ENCODE results near the gene PPM1F.
"Not testable (repeated sequence)": the region's sequence is repeated elsewhere in the genome, so short reads cannot be mapped to it uniquely, and the experiment has no call there.

The PPM1F gene

DNA sequence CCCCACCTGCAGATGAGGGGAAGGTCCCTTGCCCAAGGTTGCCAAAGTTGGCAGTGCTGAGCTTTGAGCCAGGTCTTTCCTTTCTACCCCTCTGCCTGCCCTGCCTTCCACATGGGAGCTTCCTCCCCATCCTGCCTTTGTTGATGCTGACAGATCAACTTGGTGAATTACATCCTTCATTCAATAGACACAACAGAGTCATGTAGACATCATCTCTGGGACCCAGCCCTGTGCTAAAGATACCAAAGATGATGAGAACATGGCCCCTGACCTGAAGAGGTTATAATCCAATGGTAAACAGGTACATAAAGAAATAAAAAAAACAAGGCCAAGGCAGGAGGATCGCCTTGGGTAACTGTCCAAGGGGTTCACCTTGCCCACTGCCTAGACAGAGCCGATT, 42.8 kb downstream of the PPM1F start:
- Histone ChIP-seq H3K9me3 (ENCODE audit: severe bottlenecking) (no peaks in the 10 kb centered on the region), H3K27me3 (ENCODE audit: insufficient read depth, low read depth, severe bottlenecking) (no peaks in the 10 kb centered on the region), H3K4me3 (ENCODE audit: low read depth, low read length) (no peak overlapping the region), H3K27ac (no peak overlapping the region), H3K36me3 (no peaks in the 10 kb centered on the region)
- no peak for DNase-seq
- TF ChIP-seq CTCF (IDR thresholded peaks at IDR 0.05; ENCODE audit: low read depth, low read length), result no peak

DNA sequence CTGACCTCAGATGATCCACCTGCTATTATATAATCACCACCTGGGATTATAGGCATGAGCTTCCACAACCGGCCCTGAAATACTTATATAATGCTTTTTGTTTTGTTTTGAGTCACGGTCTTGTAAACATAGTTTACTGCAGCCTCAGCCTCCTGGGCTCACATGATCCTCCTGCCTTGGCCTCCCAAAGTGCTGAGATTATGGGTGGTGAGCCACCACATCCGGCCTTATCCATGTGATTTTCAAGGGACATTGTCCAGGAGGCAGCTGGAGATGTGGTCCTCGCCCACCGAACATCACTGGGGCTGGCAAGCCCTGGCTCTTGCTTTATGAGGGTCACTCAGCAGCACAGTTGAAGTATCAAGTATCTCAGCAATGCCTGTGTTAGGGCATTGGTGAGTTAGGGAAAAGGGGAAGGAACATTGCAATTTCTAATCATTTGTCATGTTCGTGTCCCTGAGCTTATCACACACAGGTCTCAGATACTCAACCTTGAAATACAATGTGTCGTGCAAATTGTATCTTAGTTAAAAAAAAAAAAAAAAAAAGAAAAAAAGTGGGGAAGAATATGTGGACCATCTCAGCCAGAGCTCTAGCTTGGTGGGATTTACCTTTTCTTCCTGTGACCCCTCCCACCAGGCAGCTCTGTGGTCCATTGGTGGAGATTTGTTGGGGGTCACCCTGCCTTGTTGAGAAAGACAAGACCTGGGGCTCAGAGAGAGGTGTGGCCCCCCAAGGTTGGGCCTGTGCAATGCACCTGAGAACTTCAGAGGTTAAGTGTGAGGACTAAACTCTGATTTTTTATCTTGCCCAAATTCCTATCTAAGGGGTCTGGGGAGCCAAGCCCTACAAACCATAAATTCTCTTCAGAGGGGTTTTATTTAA, 44.8 kb downstream of the PPM1F start:
- no peaks in the 10 kb centered on the region for H3K36me3 ChIP-seq
- TF ChIP-seq CTCF (IDR thresholded peaks at IDR 0.05; ENCODE audit: low read depth, low read length), result no peak
- no peaks in the 10 kb centered on the region for H3K9me3 ChIP-seq (ENCODE audit: severe bottlenecking)
- no peak overlapping the region for H3K27ac ChIP-seq
- no peak overlapping the region for H3K4me3 ChIP-seq (ENCODE audit: low read depth, low read length)
- no peaks in the 10 kb centered on the region for H3K27me3 ChIP-seq (ENCODE audit: insufficient read depth, low read depth, severe bottlenecking)
- no peak for DNase-seq

DNA sequence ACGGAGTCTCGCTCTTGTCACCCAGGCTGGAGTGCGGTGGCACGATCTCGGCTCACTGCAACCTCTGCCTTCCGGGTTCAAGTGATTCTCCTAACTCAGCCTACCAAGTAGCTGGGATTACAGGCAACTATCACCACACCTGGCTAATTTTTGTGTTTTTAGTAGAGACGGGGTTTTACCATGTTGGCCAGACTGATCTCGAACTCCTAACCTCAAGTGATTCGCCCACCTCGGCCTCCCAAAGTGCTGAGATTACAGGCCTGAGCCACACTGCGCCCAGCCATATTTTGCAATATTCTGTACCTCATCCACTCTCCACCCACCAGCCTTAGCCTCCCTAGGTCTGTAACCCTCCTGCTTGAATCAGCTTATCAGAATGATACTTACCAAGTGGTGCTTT, 47.4 kb downstream of the PPM1F start:
- not testable (repeated sequence) for H3K9me3 ChIP-seq (ENCODE audit: severe bottlenecking); H3K4me3 ChIP-seq (ENCODE audit: low read depth, low read length); H3K27ac ChIP-seq; H3K36me3 ChIP-seq; DNase-seq; H3K27me3 ChIP-seq (ENCODE audit: insufficient read depth, low read depth, severe bottlenecking)

DNA sequence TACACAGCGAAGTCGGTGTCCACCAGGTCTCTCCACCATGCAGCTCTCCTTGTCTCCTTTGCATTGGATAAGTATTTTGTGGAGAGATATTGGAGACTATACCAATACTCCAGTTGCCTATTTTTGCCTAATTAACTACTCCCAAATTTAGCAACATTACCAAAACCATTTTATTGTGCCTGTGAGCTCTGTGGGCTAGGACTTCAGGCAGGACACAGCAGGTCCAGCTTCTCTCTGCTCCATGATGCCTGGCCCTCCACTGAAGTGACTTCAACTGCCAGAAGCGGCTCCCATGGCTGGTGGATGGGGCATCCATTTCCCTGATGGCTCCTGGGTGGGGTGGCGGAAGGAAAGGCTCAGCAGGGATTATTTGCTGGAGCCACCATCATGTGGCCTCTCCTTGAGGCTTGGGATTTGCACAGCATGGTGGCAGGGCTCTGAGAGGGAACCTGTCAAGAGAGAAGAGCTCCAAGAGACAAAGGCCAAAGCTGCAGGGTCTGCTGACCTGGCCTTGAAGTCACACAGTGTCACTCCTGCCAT, 48.3 kb downstream of the PPM1F start:
- TF ChIP-seq CTCF (IDR thresholded peaks at IDR 0.05; ENCODE audit: low read depth, low read length), result no peak
- no peaks in the 10 kb centered on the region for H3K36me3 ChIP-seq
- no peaks in the 10 kb centered on the region for H3K27me3 ChIP-seq (ENCODE audit: insufficient read depth, low read depth, severe bottlenecking)
- H3K9me3 ChIP-seq (ENCODE audit: severe bottlenecking), result no peaks in the 10 kb centered on the region
- DNase-seq, result no peak
- no peak overlapping the region for H3K27ac ChIP-seq
- H3K4me3 ChIP-seq (ENCODE audit: low read depth, low read length), result no peak overlapping the region

GRCh38 chr22:21903283-21903682, 49.4 kb downstream of the PPM1F start:
- no peak overlapping the region for H3K4me3 ChIP-seq (ENCODE audit: low read depth, low read length)
- no peaks in the 10 kb centered on the region for H3K9me3 ChIP-seq (ENCODE audit: severe bottlenecking)
- H3K27ac ChIP-seq, result no peak overlapping the region
- no peak for DNase-seq
- no peaks in the 10 kb centered on the region for H3K27me3 ChIP-seq (ENCODE audit: insufficient read depth, low read depth, severe bottlenecking)
- TF ChIP-seq CTCF (IDR thresholded peaks at IDR 0.05; ENCODE audit: low read depth, low read length), result no peak
- H3K36me3 ChIP-seq, result no peaks in the 10 kb centered on the region

DNA sequence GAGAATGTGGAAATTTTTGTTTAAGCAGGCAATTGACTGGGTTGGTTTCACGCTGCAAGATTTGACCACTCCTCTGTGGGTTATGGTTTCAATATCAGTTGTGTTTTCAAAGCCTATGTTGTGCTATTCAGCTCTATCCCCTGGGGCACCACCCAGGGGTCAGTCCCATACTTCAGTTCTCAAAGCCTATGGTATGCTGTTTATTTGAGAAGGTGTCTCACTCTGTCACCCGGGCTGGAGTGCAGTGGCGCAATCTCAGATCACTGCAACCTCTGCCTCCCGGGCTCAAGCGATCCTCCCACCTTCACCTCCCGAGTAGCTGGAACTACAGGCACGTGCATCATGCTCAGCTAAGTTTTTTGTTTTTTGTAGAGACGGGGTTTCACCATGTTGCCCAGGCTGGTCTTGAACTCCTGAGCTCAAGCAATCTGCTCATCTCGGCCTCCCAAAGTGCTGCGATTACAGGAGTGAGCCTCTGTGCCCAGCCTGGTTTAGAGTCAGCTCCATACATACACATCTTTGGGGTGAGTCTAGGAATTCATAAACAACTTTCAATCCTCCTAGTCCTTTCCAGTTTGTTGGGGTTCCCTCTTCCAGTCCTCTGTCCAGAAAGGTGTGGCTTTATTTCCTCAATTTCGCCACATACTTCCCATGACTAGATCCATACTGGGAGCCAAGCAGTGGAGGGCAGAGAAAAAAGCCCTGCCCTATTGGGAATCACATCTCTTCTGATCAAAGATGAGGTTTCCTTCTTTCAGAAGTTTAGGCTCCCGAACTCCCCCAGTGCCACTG, 50.2 kb downstream of the PPM1F start:
- no peaks in the 10 kb centered on the region for H3K36me3 ChIP-seq
- H3K27ac ChIP-seq, result no peak overlapping the region
- no peak for TF ChIP-seq CTCF (IDR thresholded peaks at IDR 0.05; ENCODE audit: low read depth, low read length)
- no peak for DNase-seq
- no peaks in the 10 kb centered on the region for H3K9me3 ChIP-seq (ENCODE audit: severe bottlenecking)
- H3K4me3 ChIP-seq (ENCODE audit: low read depth, low read length), result no peak overlapping the region
- no peaks in the 10 kb centered on the region for H3K27me3 ChIP-seq (ENCODE audit: insufficient read depth, low read depth, severe bottlenecking)

All from WERI-Rb-1 (cell line).